Vagina (tissue), 2 donors: Measurements from ENCODE around the gene RGS14.

Experiments
- POLR2A ChIP-seq, 2 donors: fragments of 450-650 bp; IDR thresholded peaks; one replicate each; pipeline ENCODE4 v1.6.1; 2017; ENCODE audit warnings: antibody characterized with exemption in 2 of 2, mild to moderate bottlenecking in 2 of 2, moderate library complexity in 2 of 2
- TF ChIP-seq, protein P1 (sequence below), 3 experiments: fragments of 450-650 bp in 2 of 3; fragments of 200-600 bp in 1 of 3; sonication (generic) in 1 of 3; IDR thresholded peaks; one replicate each; pipeline ENCODE4 v1.5.1; 2017 to 2019; ENCODE audit warnings: antibody characterized with exemption in 3 of 3, mild to moderate bottlenecking in 2 of 3, moderate library complexity in 2 of 3

DNA sequence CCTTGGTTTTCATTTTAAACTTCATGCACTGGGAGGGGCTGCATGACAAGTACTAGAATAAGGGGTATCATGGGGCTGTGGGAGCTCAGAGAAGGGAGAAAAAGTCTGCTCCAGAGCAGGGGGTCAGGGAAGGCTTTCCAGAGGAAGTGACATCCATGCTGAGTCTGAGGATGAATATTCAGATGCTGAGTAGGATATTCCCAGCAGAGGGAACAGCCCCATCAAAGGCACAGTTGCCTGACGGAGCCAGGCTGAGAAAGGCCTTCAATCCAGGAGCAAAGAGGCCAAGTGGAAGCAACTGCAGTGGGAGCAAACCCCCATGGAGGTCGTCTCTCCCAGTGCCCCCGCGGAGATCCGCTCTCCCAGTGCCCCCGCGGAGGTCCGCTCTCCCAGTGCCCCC lies 38.4 kb downstream of the RGS14 start:
- TF ChIP-seq POLR2A (IDR thresholded peaks at IDR 0.05): no peak
- TF ChIP-seq, protein P1, sequence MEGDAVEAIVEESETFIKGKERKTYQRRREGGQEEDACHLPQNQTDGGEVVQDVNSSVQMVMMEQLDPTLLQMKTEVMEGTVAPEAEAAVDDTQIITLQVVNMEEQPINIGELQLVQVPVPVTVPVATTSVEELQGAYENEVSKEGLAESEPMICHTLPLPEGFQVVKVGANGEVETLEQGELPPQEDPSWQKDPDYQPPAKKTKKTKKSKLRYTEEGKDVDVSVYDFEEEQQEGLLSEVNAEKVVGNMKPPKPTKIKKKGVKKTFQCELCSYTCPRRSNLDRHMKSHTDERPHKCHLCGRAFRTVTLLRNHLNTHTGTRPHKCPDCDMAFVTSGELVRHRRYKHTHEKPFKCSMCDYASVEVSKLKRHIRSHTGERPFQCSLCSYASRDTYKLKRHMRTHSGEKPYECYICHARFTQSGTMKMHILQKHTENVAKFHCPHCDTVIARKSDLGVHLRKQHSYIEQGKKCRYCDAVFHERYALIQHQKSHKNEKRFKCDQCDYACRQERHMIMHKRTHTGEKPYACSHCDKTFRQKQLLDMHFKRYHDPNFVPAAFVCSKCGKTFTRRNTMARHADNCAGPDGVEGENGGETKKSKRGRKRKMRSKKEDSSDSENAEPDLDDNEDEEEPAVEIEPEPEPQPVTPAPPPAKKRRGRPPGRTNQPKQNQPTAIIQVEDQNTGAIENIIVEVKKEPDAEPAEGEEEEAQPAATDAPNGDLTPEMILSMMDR (IDR thresholded peaks at IDR 0.05): no peak
